SU-DHL-6 (cell line): ENCODE results near the gene TMEM240.
"Not testable (repeated sequence)": the region's sequence is repeated elsewhere in the genome, so short reads cannot be mapped to it uniquely, and the experiment has no call there.

Experiments used
- EZH2phosphoT487 ChIP-seq: fragments of 200-600 bp; sonication (generic), shearing (Covaris generic); conservative IDR thresholded peaks from 2 replicates; pipeline ENCODE4 v1.6.1; 2018; ENCODE audit warnings: mild to moderate bottlenecking, antibody characterized with exemption, low read length, moderate library complexity, mixed read lengths
- TF ChIP-seq, protein P1 (sequence below): fragments of 200-600 bp; sonication (generic); IDR thresholded peaks from one replicate; pipeline ENCODE4 v1.5.1; 2017; ENCODE audit warnings: antibody characterized with exemption, mild to moderate bottlenecking, low read length, moderate library complexity; ENCODE audit not compliant: insufficient read depth, poor library complexity, severe bottlenecking

DNA sequence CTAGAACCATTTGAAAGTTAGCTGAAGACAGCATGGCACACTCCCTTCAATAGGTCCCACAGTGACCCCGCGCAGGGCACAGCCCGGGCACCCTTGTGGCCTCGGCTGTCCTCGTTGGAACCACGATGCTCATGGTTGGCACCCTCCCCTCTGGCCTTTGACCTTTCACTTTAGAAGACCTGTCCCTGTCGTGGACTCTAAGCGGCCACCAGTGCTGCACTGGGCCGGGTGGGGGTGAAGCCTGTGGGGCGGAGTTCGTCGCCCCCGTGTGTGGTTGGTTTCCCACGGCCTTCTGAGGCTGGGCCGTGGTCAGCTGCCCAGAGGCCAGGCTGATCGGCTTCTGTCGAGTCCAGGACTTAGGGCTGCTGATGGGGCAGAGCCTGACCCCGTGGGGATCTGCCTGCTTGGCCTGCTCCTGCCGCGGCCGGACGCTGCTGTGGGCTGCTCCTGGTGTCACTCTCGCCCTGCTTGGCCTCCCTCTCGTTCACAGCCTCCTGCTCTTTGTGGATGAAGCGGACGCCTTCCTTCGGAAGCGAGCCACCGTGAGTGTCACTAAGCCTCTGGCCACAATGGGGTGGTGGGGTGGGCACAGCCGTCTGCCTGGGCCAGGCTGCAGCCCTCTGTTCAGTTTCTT lies 15.6 kb downstream of the TMEM240 start:
- TF ChIP-seq, protein P1, sequence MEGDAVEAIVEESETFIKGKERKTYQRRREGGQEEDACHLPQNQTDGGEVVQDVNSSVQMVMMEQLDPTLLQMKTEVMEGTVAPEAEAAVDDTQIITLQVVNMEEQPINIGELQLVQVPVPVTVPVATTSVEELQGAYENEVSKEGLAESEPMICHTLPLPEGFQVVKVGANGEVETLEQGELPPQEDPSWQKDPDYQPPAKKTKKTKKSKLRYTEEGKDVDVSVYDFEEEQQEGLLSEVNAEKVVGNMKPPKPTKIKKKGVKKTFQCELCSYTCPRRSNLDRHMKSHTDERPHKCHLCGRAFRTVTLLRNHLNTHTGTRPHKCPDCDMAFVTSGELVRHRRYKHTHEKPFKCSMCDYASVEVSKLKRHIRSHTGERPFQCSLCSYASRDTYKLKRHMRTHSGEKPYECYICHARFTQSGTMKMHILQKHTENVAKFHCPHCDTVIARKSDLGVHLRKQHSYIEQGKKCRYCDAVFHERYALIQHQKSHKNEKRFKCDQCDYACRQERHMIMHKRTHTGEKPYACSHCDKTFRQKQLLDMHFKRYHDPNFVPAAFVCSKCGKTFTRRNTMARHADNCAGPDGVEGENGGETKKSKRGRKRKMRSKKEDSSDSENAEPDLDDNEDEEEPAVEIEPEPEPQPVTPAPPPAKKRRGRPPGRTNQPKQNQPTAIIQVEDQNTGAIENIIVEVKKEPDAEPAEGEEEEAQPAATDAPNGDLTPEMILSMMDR = not testable (repeated sequence)
- TF ChIP-seq EZH2phosphoT487 = not testable (repeated sequence)
